A673 (cell line): ENCODE measurements around the gene HDDC2. TPM values are rescaled to one million over a fixed set of nuclear protein-coding genes. Genes with fewer than 3 reads are reported as not detected.

ENCODE experiments used
- BruUV-seq: library from RNA; stranded (reverse); fragments of 400-500 nt; replicated peaks from 2 replicates; lab custom pipeline; 2021; lab: Mats Ljungman, UMichigan
- CTCF ChIA-PET: fragments of 300-600 bp; sonication (Branson Sonifier 250); formaldehyde crosslinking; loops from one replicate; lab custom pipeline; 2022; ENCODE audit warnings: antibody characterized with exemption; lab: Charles Lee
- POLR2A ChIA-PET: fragments of 300-600 bp; sonication (Branson Sonifier 250); formaldehyde crosslinking; loops from one replicate; lab custom pipeline; 2022; ENCODE audit warnings: antibody characterized with exemption; ENCODE audit not compliant: low non-redundant PET; lab: Charles Lee
- DNase-seq: peaks from one replicate; pipeline ENCODE4 v3.0.0-alpha.2; 2015; ENCODE audit warnings: low spot score
- H3K27ac ChIP-seq: fragments of 200-600 bp; sonication (generic); 2 replicates; pipeline ENCODE4 v1.5.1; 2016; ENCODE audit warnings: mixed run types, low read depth, mild to moderate bottlenecking, mixed read lengths, antibody characterized with exemption, low read length; ENCODE audit not compliant: poor library complexity, severe bottlenecking
- H3K27me3 ChIP-seq: fragments of 200-600 bp; sonication (generic); replicated peaks from 2 replicates; pipeline ENCODE4 v1.6.1; 2017; ENCODE audit warnings: mixed run types, low read depth, mild to moderate bottlenecking, mixed read lengths, antibody characterized with exemption, low read length; ENCODE audit not compliant: insufficient read depth, poor library complexity
- H3K36me3 ChIP-seq: fragments of 200-600 bp; sonication (generic); 2 replicates; pipeline ENCODE4 v1.6.1; 2016; ENCODE audit warnings: mixed run types, mild to moderate bottlenecking, mixed read lengths, antibody characterized with exemption, low read length; ENCODE audit not compliant: insufficient read depth, poor library complexity, severe bottlenecking
- H3K4me1 ChIP-seq: fragments of 200-600 bp; sonication (generic); 2 replicates; pipeline ENCODE4 v1.6.1; 2017; ENCODE audit warnings: mixed run types, mild to moderate bottlenecking, mixed read lengths, antibody characterized with exemption, low read length; ENCODE audit not compliant: insufficient read depth, poor library complexity, severe bottlenecking
- H3K4me3 ChIP-seq: fragments of 200-600 bp; sonication (generic); 2 replicates; pipeline ENCODE4 v1.5.1; 2016; ENCODE audit warnings: low read depth, mixed run types, mild to moderate bottlenecking, mixed read lengths, low read length; ENCODE audit not compliant: poor library complexity, severe bottlenecking
- H3K9me3 ChIP-seq: fragments of 200-600 bp; sonication (generic); 2 replicates; pipeline ENCODE4 v1.6.1; 2016; ENCODE audit warnings: mixed run types, low read depth, mild to moderate bottlenecking, mixed read lengths, antibody characterized with exemption, low read length; ENCODE audit not compliant: poor library complexity, severe bottlenecking
- CTCF ChIP-seq: fragments of 300-800, 200-600 bp; sonication (generic); conservative IDR thresholded peaks from 2 replicates; pipeline ENCODE4 v1.5.1; 2017; ENCODE audit warnings: low read depth, mild to moderate bottlenecking, antibody characterized with exemption, low read length, moderate library complexity, mixed read lengths
- EZH2 ChIP-seq: fragments of 200-600 bp; sonication (generic); IDR thresholded peaks from 2 replicates; pipeline ENCODE4 v1.6.1; 2017; ENCODE audit warnings: borderline replicate concordance, low read depth, mild to moderate bottlenecking, mixed read lengths, antibody characterized with exemption, low read length; ENCODE audit not compliant: poor library complexity, severe bottlenecking
- intact Hi-C: fragments of 100-400 bp; cut with micrococcal nuclease; formaldehyde crosslinking; loops from one replicate; pipeline ENCODE4 v1.10.0; 2022; ENCODE audit not compliant: unreplicated experiment
- total RNA-seq: library from RNA; stranded (reverse); gene quantifications from 2 replicates; pipeline ENCODE4 v1.2.3, GENCODE V29; 2021

Gene HDDC2
- total RNA-seq, 1 experiment from 2014 or later, result 87.6 TPM

DNA sequence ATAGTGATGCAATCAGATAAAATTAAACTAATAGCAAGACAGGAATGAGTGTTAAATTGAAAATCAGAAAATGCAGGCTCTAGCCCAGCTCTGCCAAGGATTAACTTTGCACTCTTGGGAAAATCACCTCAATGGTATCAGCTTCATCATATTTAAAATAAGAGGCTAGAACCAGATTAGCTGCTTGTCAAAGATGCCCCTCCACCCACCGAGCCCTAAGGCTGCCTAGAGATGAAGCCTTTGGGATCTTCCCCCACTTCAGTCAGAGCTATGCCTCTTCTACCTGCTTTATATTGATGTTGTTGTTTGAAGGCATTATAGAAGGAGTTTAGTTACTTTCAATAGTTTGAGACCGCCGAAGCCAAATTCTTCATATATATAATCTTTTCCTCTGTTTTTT, 47.4 kb downstream of the HDDC2 start:
- ChIA-PET CTCF (no interaction called here), POLR2A (no interaction called here)
- no TSS peak for BruUV-seq
- Histone ChIP-seq H3K9me3 (no peaks in the 10 kb centered on the region), H3K27ac (no peak overlapping the region), H3K4me3 (no peak overlapping the region), H3K27me3 (no peaks in the 10 kb centered on the region), H3K4me1 (no peaks in the 10 kb centered on the region), H3K36me3 (no peaks in the 10 kb centered on the region)
- DNase-seq, result no peak
- no peak for TF ChIP-seq CTCF
- TF ChIP-seq EZH2, result no peak
- intact Hi-C loops, result no loop called here

DNA sequence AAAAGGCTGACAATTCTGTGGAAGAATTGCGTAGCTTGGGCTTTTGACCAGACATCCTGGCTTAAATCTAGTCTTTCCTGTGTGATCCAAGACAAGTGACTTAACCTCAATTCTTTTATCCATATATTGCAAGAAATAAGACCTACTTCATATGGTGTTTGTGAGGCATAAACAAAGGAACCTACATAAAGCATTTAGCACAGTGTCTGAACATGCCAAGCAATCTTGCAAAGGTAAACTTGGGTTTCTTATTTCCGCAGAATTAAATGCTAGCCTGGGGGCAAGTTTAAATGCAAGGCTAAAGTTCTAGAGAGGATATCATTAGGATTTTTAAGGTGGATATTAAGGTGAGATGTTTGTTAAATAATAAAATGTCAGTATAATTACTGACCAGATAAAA, 47.9 kb downstream of the HDDC2 start:
- Histone ChIP-seq H3K27ac (no peak overlapping the region), H3K27me3 (no peaks in the 10 kb centered on the region), H3K4me3 (no peak overlapping the region), H3K4me1 (no peaks in the 10 kb centered on the region), H3K9me3 (no peaks in the 10 kb centered on the region), H3K36me3 (no peaks in the 10 kb centered on the region)
- CTCF ChIA-PET, result no interaction called here
- POLR2A ChIA-PET, result no interaction called here
- no peak for TF ChIP-seq CTCF
- no peak for TF ChIP-seq EZH2
- intact Hi-C loops, result no loop called here
- BruUV-seq, result no TSS peak
- DNase-seq, result no peak

GRCh38 chr6:125252891-125253290, 48.9 kb downstream of the HDDC2 start:
- H3K27ac ChIP-seq, result no peak overlapping the region
- no peak for TF ChIP-seq CTCF
- TF ChIP-seq EZH2, result no peak
- H3K4me3 ChIP-seq, result no peak overlapping the region
- ChIA-PET CTCF (no interaction called here), POLR2A (no interaction called here)
- no peaks in the 10 kb centered on the region for H3K27me3 ChIP-seq
- no peaks in the 10 kb centered on the region for H3K36me3 ChIP-seq
- no TSS peak for BruUV-seq
- no peaks in the 10 kb centered on the region for H3K9me3 ChIP-seq
- DNase-seq, result no peak
- intact Hi-C loops, result no loop called here
- no peaks in the 10 kb centered on the region for H3K4me1 ChIP-seq
